ENCODE results near the gene GUCY2C. TPM values are rescaled to one million over a fixed set of nuclear protein-coding genes. Genes with fewer than 3 reads are reported as not detected.

Gene GUCY2C
- total RNA-seq, 2 experiments from 2014 or later = not detected

GRCh38 chr12:14571779-14572178 is 124.6 kb downstream of the GUCY2C start:
- TF ChIP-seq CTCF (IDR thresholded peaks at IDR 0.05) = no peak
- POLR2A ChIA-PET = no interaction called here
- Histone ChIP-seq H3K4me3 (ENCODE audit: low read length) (no peak overlapping the region), H3K27me3 (ENCODE audit: control insufficient read depth in 1 of 2, insufficient read depth in 2 of 2, low read length in 2 of 2) (peaks cover 21 to 25% of the 10 kb centered on the region in 2 experiments), H3K27ac (ENCODE audit: low read depth in 1 of 2, low read length in 2 of 2) (no peak overlapping the region), H3K4me1 (ENCODE audit: insufficient read depth, low read length) (peaks cover 6% of the 10 kb centered on the region), H3K36me3 (ENCODE audit: insufficient read depth, low read length) (no peaks in the 10 kb centered on the region), H3K9me3 (ENCODE audit: control insufficient read depth in 1 of 2, insufficient read depth in 1 of 2, low read length in 2 of 2) (peaks cover 0 to 11% of the 10 kb centered on the region in 2 experiments)
- Mint-ChIP-seq H3K27me3 (peaks cover 48% of the 10 kb centered on the region), H3K36me3 (ENCODE audit: low read depth) (no peaks in the 10 kb centered on the region), H3K4me3 (no peak overlapping the region), H3K4me1 (ENCODE audit: low read depth) (peaks cover 9% of the 10 kb centered on the region), H3K9me3 (no peaks in the 10 kb centered on the region), H3K27ac (no peak overlapping the region)
- intact Hi-C loops (cut with DNase I, micrococcal nuclease) = no loop called here
- DNase-seq = no peak
- CTCF ChIA-PET = no interaction called here
- ATAC-seq (ENCODE audit: poor library complexity) = no peak

- ChIA-PET CTCF (no interaction called here), POLR2A (no interaction called here)
- no peak for ATAC-seq (ENCODE audit: poor library complexity)
- Mint-ChIP-seq H3K27me3 (peaks cover 60% of the 10 kb centered on the region), H3K27ac (no peak overlapping the region), H3K4me1 (ENCODE audit: low read depth) (no peaks in the 10 kb centered on the region), H3K36me3 (ENCODE audit: low read depth) (no peaks in the 10 kb centered on the region), H3K9me3 (no peaks in the 10 kb centered on the region), H3K4me3 (no peak overlapping the region)
- H3K4me1 ChIP-seq (ENCODE audit: insufficient read depth, low read length) = peaks cover 5% of the 10 kb centered on the region
- no peak overlapping the region for H3K27ac ChIP-seq (ENCODE audit: low read depth in 1 of 2, low read length in 2 of 2)
- H3K9me3 ChIP-seq (ENCODE audit: control insufficient read depth in 1 of 2, insufficient read depth in 1 of 2, low read length in 2 of 2) = peaks cover 0 to 11% of the 10 kb centered on the region in 2 experiments
- DNase-seq = no peak
- TF ChIP-seq CTCF (IDR thresholded peaks at IDR 0.05) = no peak
- H3K27me3 ChIP-seq (ENCODE audit: control insufficient read depth in 1 of 2, insufficient read depth in 2 of 2, low read length in 2 of 2) = peaks cover 28 to 30% of the 10 kb centered on the region in 2 experiments
- H3K36me3 ChIP-seq (ENCODE audit: insufficient read depth, low read length) = no peaks in the 10 kb centered on the region
- no peak overlapping the region for H3K4me3 ChIP-seq (ENCODE audit: low read length)
- intact Hi-C loops (cut with DNase I, micrococcal nuclease) = no loop called here
Observed at GRCh38 chr12:14570231-14570630, 126.2 kb downstream of the GUCY2C start.

GRCh38 chr12:14567351-14568162 is 128.8 kb downstream of the GUCY2C start, which contains the start of gene PLBD1:
Gene PLBD1, minus strand, starts transcription at chr12:14567883. Its CDS starts 187 bp downstream, at chr12:14567696.
- Mint-ChIP-seq H3K4me1 (ENCODE audit: low read depth) (no peaks in the 10 kb centered on the region), H3K9me3 (no peaks in the 10 kb centered on the region), H3K36me3 (ENCODE audit: low read depth) (no peaks in the 10 kb centered on the region), H3K27me3 (peaks cover 72% of the 10 kb centered on the region), H3K4me3 (no peak within 1 kb of the TSS), H3K27ac (no peak within 1 kb of the TSS)
- ChIA-PET POLR2A (no interaction called here), CTCF (no interaction called here)
- DNase-seq (peak in 3 of 14 experiments; percentile 7 to 32 (median 29)), ATAC-seq (ENCODE audit: poor library complexity) (no peak)
- TF ChIP-seq CTCF (IDR thresholded peaks at IDR 0.05) = no peak
- peak within 1 kb of the TSS; percentile 29 for H3K4me3 ChIP-seq (ENCODE audit: low read length)
- H3K36me3 ChIP-seq (ENCODE audit: insufficient read depth, low read length) = no peaks in the 10 kb centered on the region
- peaks cover 28 to 30% of the 10 kb centered on the region in 2 experiments for H3K27me3 ChIP-seq (ENCODE audit: control insufficient read depth in 1 of 2, insufficient read depth in 2 of 2, low read length in 2 of 2)
- intact Hi-C loops (cut with DNase I, micrococcal nuclease) = no loop called here
- peaks cover 0 to 11% of the 10 kb centered on the region in 2 experiments for H3K9me3 ChIP-seq (ENCODE audit: control insufficient read depth in 1 of 2, insufficient read depth in 1 of 2, low read length in 2 of 2)
- peaks cover 5% of the 10 kb centered on the region for H3K4me1 ChIP-seq (ENCODE audit: insufficient read depth, low read length)
- no peak within 1 kb of the TSS for H3K27ac ChIP-seq (ENCODE audit: low read depth in 1 of 2, low read length in 2 of 2)

All from CD4-positive, alpha-beta T cell (primary cell).